H1 (cell line): ENCODE results near the gene RPS15. TPM values are rescaled to one million over a fixed set of nuclear protein-coding genes. Genes with fewer than 3 reads are reported as not detected.

Experiments used
- CTCF ChIA-PET: fragments of 300-600 bp; sonication (Branson Sonifier 250); formaldehyde crosslinking; loops from one replicate; lab custom pipeline; 2021; ENCODE audit not compliant: partially characterized antibody; lab: Charles Lee
- POLR2A ChIA-PET: fragments of 300-600 bp; sonication (Branson Sonifier 250); formaldehyde crosslinking; loops from one replicate; lab custom pipeline; 2021; ENCODE audit warnings: inconsistent platforms; ENCODE audit not compliant: partially characterized antibody; lab: Charles Lee
- DNase-seq, 2 experiments: peaks; one replicate each; pipeline versions ENCODE4 v3.0.0 to v3.0.0-alpha.2; 2010 to 2022; ENCODE audit warnings: low spot score in 2 of 2, low read depth in 1 of 2, mixed read lengths in 1 of 2
- FAIRE-seq: peaks from 2 replicates; lab custom pipeline; 2011; peaks lifted over from hg19 to GRCh38; lab: Jason Lieb, UNC
- H2AFZ ChIP-seq: 2 replicates; pipeline ENCODE4 v1.8.1; 2012; ENCODE audit warnings: low read length, inconsistent platforms
- H2AK5ac ChIP-seq: 2 replicates; pipeline ENCODE4 v1.6.1; 2013; ENCODE audit warnings: low read depth, low read length
- H2BK120ac ChIP-seq: replicated peaks from 2 replicates; pipeline ENCODE3; 2013; ENCODE audit warnings: low read depth, low read length, inconsistent platforms
- H2BK12ac ChIP-seq: 2 replicates; pipeline ENCODE4 v1.6.1; 2013; ENCODE audit warnings: low read depth, low read length
- H2BK15ac ChIP-seq: 2 replicates; pipeline ENCODE4 v1.6.1; 2013; ENCODE audit warnings: low read length
- H2BK20ac ChIP-seq: 2 replicates; pipeline ENCODE4 v1.6.1; 2013; ENCODE audit warnings: low read length
- H2BK5ac ChIP-seq: 2 replicates; pipeline ENCODE4 v1.6.1; 2013; ENCODE audit warnings: low read depth, low read length
- H3K14ac ChIP-seq: 2 replicates; pipeline ENCODE4 v1.6.1; 2013; ENCODE audit warnings: inconsistent platforms; ENCODE audit not compliant: insufficient read length
- H3K18ac ChIP-seq: 2 replicates; pipeline ENCODE4 v1.6.1; 2013; ENCODE audit warnings: low read length; ENCODE audit errors: extremely low read depth
- H3K23ac ChIP-seq: 2 replicates; pipeline ENCODE4 v1.6.1; 2013; ENCODE audit warnings: inconsistent platforms; ENCODE audit not compliant: insufficient read length
- H3K23me2 ChIP-seq: 2 replicates; pipeline ENCODE4 v1.6.1; 2013; ENCODE audit warnings: low read depth, low read length
- H3K27ac ChIP-seq: 2 replicates; pipeline ENCODE4 v1.6.1; 2011; ENCODE audit warnings: low read depth, low read length, inconsistent platforms
- H3K27me3 ChIP-seq, 4 experiments: replicated peaks in 1 of 4; 1 replicate in 1 of 4; 2 replicates in 3 of 4; pipeline versions ENCODE4 v1.6.1 to v1.8.1; 2011 to 2013; ENCODE audit warnings: low read length in 3 of 4, mild to moderate bottlenecking in 3 of 4, inconsistent platforms in 2 of 4, mixed read lengths in 2 of 4, moderate library complexity in 1 of 4; ENCODE audit not compliant: control insufficient read depth in 3 of 4, insufficient read depth in 3 of 4; ENCODE audit errors: extremely low read depth in 1 of 4
- H3K36me3 ChIP-seq, 4 experiments: 2 replicates each; pipeline versions ENCODE4 v1.6.1 to v1.8.1; 2011 to 2013; ENCODE audit warnings: mild to moderate bottlenecking in 4 of 4, low read length in 3 of 4, moderate library complexity in 2 of 4, control low read depth in 1 of 4, inconsistent platforms in 1 of 4; ENCODE audit not compliant: insufficient read depth in 4 of 4, control insufficient read depth in 2 of 4
- H3K4ac ChIP-seq: replicated peaks from 2 replicates; pipeline ENCODE3; 2013; ENCODE audit warnings: low read length, low read depth, mixed read lengths, inconsistent platforms; ENCODE audit not compliant: insufficient read length
- H3K4me1 ChIP-seq, 4 experiments: replicated peaks in 1 of 4; 1 replicate in 1 of 4; 2 replicates in 3 of 4; pipeline versions ENCODE4 v1.6.1 to v1.8.1; 2011 to 2013; ENCODE audit warnings: low read length in 3 of 4, inconsistent platforms in 2 of 4, mixed read lengths in 1 of 4; ENCODE audit not compliant: insufficient read depth in 4 of 4, control insufficient read depth in 3 of 4
- H3K4me2 ChIP-seq, 2 experiments: 2 replicates each; pipeline versions ENCODE4 v1.6.1 to v1.8.1; 2011 to 2013; ENCODE audit warnings: low read depth in 2 of 2, low read length in 2 of 2, control low read depth in 1 of 2, inconsistent platforms in 1 of 2, mild to moderate bottlenecking in 1 of 2; ENCODE audit not compliant: insufficient read depth in 1 of 2
- H3K4me3 ChIP-seq, 4 experiments: fragments of 200-600, 300-600 bp in 1 of 4; sonication (generic), shearing (Covaris generic), sonication (Bioruptor Twin) in 1 of 4; 2 replicates each; pipeline versions ENCODE4 v1.5.1 to v1.8.1; 2011 to 2016; ENCODE audit warnings: low read length in 4 of 4, low read depth in 3 of 4, control low read depth in 2 of 4, inconsistent platforms in 2 of 4, mild to moderate bottlenecking in 2 of 4, mixed read lengths in 1 of 4, moderate library complexity in 1 of 4; ENCODE audit not compliant: insufficient read depth in 2 of 4; ENCODE audit errors: extremely low read depth in 1 of 4
- H3K56ac ChIP-seq: replicated peaks from 2 replicates; pipeline ENCODE3; 2013; ENCODE audit warnings: low read depth, mild to moderate bottlenecking, mixed read lengths, low read length, inconsistent platforms; ENCODE audit not compliant: insufficient read length
- H3K79me1 ChIP-seq: 2 replicates; pipeline ENCODE4 v1.6.1; 2013; ENCODE audit warnings: low read depth, low read length, control low read depth
- H3K79me2 ChIP-seq, 2 experiments: 2 replicates each; pipeline versions ENCODE4 v1.6.1 to v1.8.1; 2012 to 2013; ENCODE audit warnings: low read length in 2 of 2, mild to moderate bottlenecking in 2 of 2, inconsistent platforms in 1 of 2; ENCODE audit not compliant: insufficient read depth in 2 of 2, control insufficient read depth in 1 of 2
- H3K9ac ChIP-seq, 4 experiments: replicated peaks in 1 of 4; 1 replicate in 1 of 4; 2 replicates in 3 of 4; pipeline versions ENCODE4 v1.6.1 to v1.8.1; 2011 to 2013; ENCODE audit warnings: low read depth in 3 of 4, low read length in 3 of 4, control low read depth in 2 of 4, mild to moderate bottlenecking in 2 of 4, moderate library complexity in 2 of 4, inconsistent platforms in 1 of 4; ENCODE audit errors: extremely low read depth in 1 of 4
- H3K9me3 ChIP-seq, 2 experiments: 2 replicates each; pipeline versions ENCODE4 v1.6.1 to v1.8.1; 2012 to 2013; ENCODE audit warnings: mild to moderate bottlenecking in 2 of 2, moderate library complexity in 2 of 2, control low read depth in 1 of 2, inconsistent platforms in 1 of 2, low read depth in 1 of 2, low read length in 1 of 2, mixed read lengths in 1 of 2; ENCODE audit not compliant: insufficient read depth in 2 of 2
- H4K20me1 ChIP-seq, 2 experiments: replicated peaks in 1 of 2; 2 replicates each; pipeline versions ENCODE3 to v1.8.1; 2011 to 2013; ENCODE audit warnings: inconsistent platforms in 2 of 2, low read length in 2 of 2, mild to moderate bottlenecking in 1 of 2; ENCODE audit not compliant: insufficient read depth in 2 of 2, control insufficient read depth in 1 of 2
- H4K5ac ChIP-seq: 2 replicates; pipeline ENCODE4 v1.6.1; 2013; ENCODE audit warnings: low read length, low read depth, mixed read lengths, inconsistent platforms; ENCODE audit not compliant: insufficient read length
- H4K8ac ChIP-seq: 2 replicates; pipeline ENCODE4 v1.8.0; 2013; ENCODE audit warnings: mild to moderate bottlenecking, moderate library complexity, low read length, inconsistent platforms; ENCODE audit not compliant: insufficient read depth; ENCODE audit errors: extremely low read depth
- H4K91ac ChIP-seq: replicated peaks from 2 replicates; pipeline ENCODE3; 2013; ENCODE audit warnings: low read length, mixed read lengths, inconsistent platforms; ENCODE audit not compliant: insufficient read length
- CTBP2 ChIP-seq: IDR thresholded peaks from 2 replicates; pipeline ENCODE4 v1.7.0; 2011; ENCODE audit warnings: borderline replicate concordance, mild to moderate bottlenecking, moderate library complexity, mixed read lengths, low read length; ENCODE audit not compliant: insufficient read depth, insufficient read length
- TAF7 ChIP-seq: optimal IDR thresholded peaks from 2 replicates; pipeline ENCODE3; 2011; ENCODE audit warnings: low read depth, mild to moderate bottlenecking, inconsistent platforms, low read length, moderate library complexity, borderline replicate concordance
- WGBS, 2 experiments: shearing (Covaris generic) in 1 of 2; methylation state at CpG; one replicate each; pipeline versions ENCODE4 v1.1.6 to v1.1.7; 2013 to 2015; ENCODE audit warnings: low lambda C conversion rate in 2 of 2, mixed read lengths in 2 of 2, inconsistent platforms in 1 of 2, low coverage in 1 of 2, missing lambda C conversion rate in 1 of 2; ENCODE audit not compliant: insufficient replicate concordance in 2 of 2, insufficient coverage in 1 of 2, insufficient read length in 1 of 2; ENCODE audit errors: extremely low coverage in 1 of 2, missing lambda C conversion rate in 1 of 2; 5-methylcytosine and 5-hydroxymethylcytosine counted together
- polyA plus RNA-seq, 7 experiments: library from polyadenylated mRNA; depleted of rRNA in 3 of 7; stranded (reverse) in 5 of 7; unstranded in 2 of 7; fragments of >200 nt in 5 of 7; fragments of 200-250 nt in 2 of 7; gene quantifications; 1 replicate in 5 of 7; 2 replicates in 1 of 7; 4 replicates in 1 of 7; pipeline versions ENCODE4 v1.2.1 to v1.2.3, GENCODE V29; 2011 to 2013; ENCODE audit warnings: missing spikeins in 2 of 7, mixed read lengths in 2 of 7
- total RNA-seq: library from RNA; stranded (reverse); fragmentation: NEBNext Ultra II Directional; extraction: Animal tissue kit (Norgen Biotek cat#: 25700); gene quantifications from 2 replicates; pipeline ENCODE4 v1.2.1, GENCODE V29; 2021

The RPS15 gene
- total and polyA plus RNA-seq, 2 of the 8 experiments (the other 6 are each of a cell fraction or from before 2014, with no cell fraction given) = 1,562 to 3,890 TPM

- Histone ChIP-seq H3K23me2 (peaks cover 3% of the 10 kb centered on the region; the same call in 1 of the 2 replicates), H4K5ac (no peak overlapping the region), H2AFZ (no peak overlapping the region), H3K4ac (no peak overlapping the region), H3K27ac (no peak overlapping the region), H3K79me2 (no peaks in the 10 kb centered on the region), H3K4me1 (peaks cover 0 to 10% (median 5%) of the 10 kb centered on the region in 4 experiments; a peak in 5 of 7 replicates), H3K4me2 (no peak overlapping the region), H4K20me1 (peaks cover 2% of the 10 kb centered on the region in 2 experiments), H3K56ac (no peak overlapping the region), H2BK5ac (no peak overlapping the region), H2BK120ac (no peak overlapping the region), H3K9ac (no peak overlapping the region), H3K27me3 (peaks cover 0 to 2% (median 0%) of the 10 kb centered on the region in 4 experiments; a peak in 2 of 7 replicates), H2AK5ac (no peak overlapping the region), H4K91ac (no peak overlapping the region), H3K4me3 (no peak overlapping the region), H3K23ac (no peak overlapping the region), H2BK15ac (no peak overlapping the region), H3K36me3 (no peaks in the 10 kb centered on the region), H2BK12ac (no peak overlapping the region), H3K14ac (no peak overlapping the region), H4K8ac (no peak overlapping the region), H3K18ac (no peak overlapping the region), H2BK20ac (no peak overlapping the region), H3K79me1 (no peaks in the 10 kb centered on the region; the same call in 1 of the 2 replicates), H3K9me3 (no peaks in the 10 kb centered on the region)
- ChIA-PET CTCF (interaction anchor here (1.0 to 1.5 kb wide), 2 partner anchors 26 to 84 kb away, joined by 3 to 5 read pairs; no protein-coding TSS in a partner anchor), POLR2A (no interaction called here)
- 95% methylated on average over 18 of the region's 19 CpGs; no CpG with 5 or more reads in 1 of the 2 experiments for WGBS, 2 experiments
- TF ChIP-seq CTBP2 (no peak), TAF7 (no peak)
- FAIRE-seq (no peak), DNase-seq (no peak)
Observed at GRCh38 chr19:1399079-1399478, 39.1 kb upstream of the RPS15 start.
